Measurements from ENCODE around the gene UNC5C. TPM values are rescaled to one million over a fixed set of nuclear protein-coding genes. Genes with fewer than 3 reads are reported as not detected.

UNC5C gene
- total RNA-seq, 1 donor from 2014 or later, result not detected

DNA sequence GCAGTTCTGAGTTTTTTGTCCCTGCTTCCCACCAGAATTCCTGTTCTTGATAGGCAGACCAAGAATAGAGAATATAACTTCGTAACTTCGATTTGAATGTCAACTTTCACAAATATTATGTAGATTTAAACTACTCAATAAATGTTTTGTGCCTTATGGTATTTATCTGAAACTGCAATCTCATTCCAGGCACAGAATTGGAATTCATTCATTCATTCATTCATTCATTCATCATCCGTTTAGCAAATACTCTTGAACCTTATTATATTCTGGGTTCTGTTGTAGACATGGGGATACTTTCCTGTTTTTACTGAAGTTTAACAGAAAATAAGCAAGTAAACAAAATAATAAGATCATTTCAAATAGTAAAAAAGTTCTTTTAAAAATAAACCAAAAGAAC, 324.4 kb downstream of the UNC5C start:
- intact Hi-C loops (cut with micrococcal nuclease), result no loop called here

DNA sequence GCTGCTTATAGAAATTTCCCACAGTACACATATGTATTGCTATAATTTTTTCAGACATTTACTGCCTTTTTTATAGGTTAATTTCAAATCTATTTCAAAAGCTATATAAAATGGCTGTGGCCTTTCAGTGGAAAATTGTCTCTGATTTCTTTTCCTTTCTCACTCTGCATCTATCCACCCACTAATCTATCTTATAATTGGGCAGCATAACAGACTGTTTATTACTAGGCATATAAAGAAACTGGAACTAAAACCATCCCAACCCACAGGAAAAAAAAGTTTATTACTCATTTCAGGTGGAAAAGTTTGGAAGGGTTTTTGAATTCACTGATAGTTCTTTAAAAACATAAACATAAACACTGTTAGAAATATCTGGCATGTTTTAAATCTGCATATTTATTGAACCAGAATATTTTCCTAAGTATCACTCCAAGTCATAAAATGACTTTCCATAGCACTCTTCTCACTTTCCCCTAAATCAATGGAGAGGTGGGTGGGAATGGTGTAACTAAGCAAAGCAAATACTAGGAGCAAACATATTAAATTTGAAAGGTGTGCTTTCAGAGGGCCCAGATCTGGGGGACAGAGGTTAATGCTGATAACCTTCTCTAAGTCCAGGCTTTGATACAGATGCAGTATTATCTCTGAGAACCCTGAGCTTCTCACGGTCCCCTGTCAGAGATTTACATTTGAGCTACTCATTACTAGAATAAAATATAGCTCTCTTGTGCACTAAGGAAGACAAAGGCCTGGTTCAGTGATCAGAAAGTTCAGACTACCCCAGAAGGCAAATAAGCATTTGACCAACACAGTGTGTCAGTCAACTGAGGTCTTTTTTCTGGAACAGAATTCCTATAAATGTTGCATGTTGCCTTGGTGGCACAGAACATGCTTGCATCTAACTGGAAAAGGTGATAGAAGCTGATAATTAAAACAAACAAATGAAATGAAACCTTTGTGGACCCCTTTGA, 328.3 kb downstream of the UNC5C start:
- intact Hi-C loops (cut with micrococcal nuclease), result no loop called here

DNA sequence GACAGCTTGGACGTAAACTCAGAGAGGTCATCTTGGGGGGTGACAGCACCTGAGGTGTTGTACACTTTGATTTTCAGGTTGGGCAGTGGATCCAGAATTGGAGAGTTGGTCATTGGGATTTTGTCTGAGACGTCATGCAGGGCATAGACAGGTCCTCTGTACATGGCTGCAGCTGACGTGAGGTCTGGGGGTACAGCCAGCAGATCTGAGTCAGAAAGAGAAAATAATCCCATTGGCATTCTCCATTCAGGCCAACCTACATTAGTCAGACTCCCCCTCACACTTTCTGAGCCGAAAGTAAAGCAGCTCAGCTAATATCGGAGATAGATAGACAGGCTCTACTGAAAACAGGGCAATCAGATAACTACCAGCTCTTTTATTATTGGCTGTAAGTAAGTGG, 329.7 kb downstream of the UNC5C start:
- intact Hi-C loops (cut with micrococcal nuclease), result no loop called here

DNA sequence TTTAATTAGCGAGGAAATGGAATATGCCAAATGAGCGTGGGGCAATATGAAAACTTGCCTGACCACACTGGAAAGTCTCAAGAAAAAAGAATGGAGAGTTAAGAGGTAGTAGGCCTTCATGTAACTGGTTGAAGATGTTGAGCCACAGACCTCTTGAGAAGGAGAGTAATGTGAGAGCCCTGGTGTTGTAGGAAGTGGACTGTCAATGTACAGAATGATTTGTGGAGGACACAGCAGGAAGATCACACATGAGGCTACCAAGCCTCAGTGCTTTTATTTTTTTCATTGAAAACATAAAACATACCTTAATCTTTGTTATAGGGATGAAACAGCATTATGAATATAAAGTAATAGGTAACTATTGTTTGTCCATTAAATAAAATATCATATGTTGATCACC, 331.6 kb downstream of the UNC5C start:
- intact Hi-C loops (cut with micrococcal nuclease), result no loop called here

DNA sequence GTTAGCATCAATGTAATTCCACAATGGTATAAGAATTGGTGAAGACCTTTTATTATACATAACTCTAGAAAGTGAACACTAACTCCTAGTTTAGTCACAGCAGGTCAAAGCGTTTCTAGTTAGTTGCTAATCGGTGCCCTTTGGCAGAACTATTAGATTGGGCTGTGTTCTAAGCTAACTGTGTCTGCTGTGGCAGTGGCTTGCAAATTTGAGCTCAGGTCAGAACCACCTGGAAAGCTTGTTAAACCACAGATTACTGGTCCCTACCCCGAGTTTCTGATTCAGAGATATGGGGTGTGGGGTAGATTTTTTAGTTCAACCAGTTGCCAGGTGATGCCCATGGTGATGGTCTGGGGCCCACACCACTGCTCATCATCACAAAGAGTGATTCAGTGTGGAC, 332.1 kb downstream of the UNC5C start:
- intact Hi-C loops (cut with micrococcal nuclease), result no loop called here

DNA sequence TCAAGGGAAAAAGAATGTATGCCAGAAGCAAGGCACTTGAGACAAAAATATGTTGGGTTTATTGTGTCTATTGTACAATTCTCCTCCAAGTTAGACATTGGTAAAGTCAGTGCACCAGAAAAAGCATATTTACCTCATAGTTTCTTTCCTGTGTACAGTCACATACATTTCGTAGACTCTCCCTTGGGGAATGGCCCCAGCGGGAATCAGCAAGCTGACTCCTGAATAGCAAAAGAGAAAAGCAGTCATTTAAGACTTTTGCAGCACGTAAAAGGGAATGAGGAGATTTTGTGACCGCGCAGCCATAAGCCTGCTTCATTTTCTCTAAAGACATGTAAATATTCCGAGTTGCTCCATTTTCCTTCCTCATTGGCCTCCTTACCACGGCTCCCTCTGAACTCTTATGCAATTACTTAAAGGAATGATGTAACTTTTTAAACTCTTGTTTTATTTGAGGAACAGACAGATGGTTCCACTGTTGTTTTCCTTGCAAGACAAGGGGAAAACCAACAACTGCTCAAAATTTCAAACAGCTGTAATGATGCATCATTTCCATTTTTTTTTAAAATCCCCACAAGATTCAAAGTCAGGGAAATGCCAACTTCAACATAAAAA, 332.7 kb downstream of the UNC5C start:
- intact Hi-C loops (cut with micrococcal nuclease), result no loop called here

DNA sequence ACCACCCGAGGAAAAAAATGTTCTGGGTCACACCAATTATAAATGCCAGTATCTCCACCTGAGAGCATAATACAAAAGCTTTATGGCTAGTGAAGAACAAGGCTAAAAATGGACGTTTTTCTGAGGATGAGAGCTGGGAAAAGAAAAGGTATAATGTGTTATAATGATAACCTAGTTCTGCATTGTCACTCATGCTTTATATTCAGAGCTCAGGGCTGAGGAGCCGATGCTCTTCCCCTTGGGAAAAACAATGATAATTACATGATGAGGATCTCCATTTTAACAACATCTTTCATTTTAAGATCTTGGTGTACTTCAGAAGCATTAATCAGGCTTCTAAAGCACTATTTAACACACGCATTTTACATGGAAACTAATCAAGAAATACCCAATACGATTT, 333.7 kb downstream of the UNC5C start:
- intact Hi-C loops (cut with micrococcal nuclease), result no loop called here

DNA sequence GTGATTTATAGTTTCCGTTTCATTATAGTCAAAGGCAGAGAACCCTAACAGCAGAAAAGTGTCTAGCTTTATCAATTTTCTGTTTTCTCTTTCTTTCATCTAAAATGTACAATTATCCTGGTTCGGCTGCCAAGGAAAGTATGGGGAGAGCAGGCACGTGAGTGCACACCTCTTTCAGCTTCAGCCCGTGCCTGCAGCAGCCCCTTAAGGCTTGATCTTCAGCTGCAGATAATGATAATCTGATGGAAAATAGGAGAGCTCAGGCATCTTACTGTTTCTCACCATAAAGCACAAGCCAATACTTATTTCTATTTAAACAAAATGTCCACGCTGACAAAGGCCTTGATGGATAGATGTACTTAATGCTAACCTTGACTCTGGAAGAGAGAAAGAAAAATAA, 334.4 kb downstream of the UNC5C start:
- intact Hi-C loops (cut with micrococcal nuclease), result no loop called here

DNA sequence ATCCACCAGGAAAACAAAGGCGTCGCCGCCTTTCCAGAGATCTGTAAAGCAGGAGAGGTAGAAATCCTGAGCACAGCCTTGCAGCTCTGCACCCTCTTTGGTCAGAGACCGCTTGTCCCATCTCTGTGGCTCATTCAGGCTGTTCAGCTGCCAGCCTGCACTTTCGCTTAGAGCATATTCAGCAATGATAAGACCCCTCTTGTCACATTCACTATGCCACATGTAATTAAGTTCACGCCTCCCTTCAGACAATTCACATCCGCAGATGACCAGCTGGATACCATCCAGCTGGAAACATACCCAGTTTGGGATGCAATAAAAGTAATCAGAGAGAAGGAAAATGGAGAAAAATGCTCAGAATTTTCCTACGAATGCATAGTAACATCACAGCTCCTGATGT, 335.4 kb downstream of the UNC5C start:
- intact Hi-C loops (cut with micrococcal nuclease), result no loop called here

DNA sequence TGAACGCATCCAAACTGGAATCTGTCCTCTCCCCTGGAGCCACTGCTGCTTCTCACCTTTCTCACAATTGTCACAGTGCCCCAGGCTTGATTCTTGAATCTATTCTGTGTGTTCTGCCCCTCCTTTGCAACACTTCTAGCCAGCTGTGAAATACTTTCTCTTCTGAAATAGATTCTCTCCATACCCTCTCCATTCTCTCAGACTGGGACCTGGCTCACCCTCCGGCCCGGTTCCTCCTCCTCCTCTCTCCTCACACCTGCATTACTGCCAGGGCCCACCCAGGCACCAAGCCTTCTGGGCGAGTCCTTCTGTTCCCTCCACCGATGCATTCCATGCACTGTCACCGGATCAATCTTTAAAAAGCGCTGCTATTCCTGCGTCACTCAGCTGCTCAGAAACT, 336.1 kb downstream of the UNC5C start:
- intact Hi-C loops (cut with micrococcal nuclease), result no loop called here

DNA sequence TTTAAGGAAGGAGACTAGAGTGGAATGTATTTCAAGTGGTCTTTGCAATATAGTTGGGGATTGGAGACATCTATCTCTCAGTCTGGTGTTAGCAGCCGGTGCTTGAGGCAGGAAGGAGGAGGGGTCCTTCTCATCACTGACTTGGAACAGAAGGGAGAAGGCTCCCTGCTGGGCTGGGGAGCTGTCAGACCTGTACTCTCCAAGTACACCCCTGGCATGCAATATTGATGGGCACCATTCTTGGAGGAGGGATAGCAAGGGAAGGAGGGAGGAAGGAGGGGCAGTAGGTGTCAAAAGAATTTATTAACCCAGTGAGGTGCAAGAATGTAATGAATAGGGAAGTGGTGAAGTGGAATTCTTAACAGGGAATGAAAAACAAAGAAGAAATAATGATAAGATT, 338.8 kb downstream of the UNC5C start:
- intact Hi-C loops (cut with micrococcal nuclease), result no loop called here

DNA sequence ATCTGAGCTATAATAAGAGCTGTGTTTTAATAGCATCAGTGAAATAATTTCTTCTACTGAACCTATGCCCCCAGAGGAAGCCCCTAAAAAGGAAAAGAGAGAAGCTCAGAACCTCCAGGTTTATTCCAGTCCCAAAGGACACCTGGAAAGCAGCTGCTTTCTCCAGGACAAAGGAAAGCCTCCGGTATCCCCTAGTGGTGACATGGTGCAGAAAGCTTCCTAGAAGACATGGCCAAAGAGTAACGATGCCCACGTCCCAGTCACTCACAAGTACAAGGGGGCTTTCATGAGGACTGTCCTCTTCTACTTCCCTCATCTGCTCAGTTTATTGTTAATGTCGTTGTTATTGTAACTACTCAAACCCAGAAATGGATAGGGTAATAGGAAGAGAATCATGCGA, 343.9 kb downstream of the UNC5C start:
- intact Hi-C loops (cut with micrococcal nuclease), result no loop called here

DNA sequence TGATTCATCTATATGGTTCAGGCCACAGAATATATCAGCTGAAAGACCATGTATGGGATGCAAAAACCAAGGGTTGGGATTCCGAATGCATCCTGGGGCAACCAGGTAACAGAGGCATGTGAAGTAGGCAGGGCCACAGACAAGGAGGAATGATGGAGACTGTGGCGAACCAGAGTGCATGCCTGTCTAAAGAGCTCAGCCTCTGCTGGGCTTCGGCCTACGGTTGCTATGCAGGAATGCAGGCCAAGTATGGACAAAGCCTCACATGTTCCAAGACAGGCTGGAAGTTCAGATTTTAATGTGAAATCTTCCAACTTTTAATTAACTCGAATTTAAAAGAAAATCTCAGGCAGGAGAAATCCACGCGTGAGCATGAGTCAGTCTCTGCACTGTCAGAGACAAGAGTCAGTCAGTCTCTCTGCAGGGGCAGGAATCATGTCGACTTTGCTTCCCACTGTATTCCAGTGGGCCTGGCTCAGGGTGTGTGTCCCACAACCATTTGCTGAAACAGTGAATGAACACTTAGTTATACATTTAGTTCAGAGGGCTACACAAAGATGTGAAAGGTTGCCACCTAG, 344.4 kb downstream of the UNC5C start:
- intact Hi-C loops (cut with micrococcal nuclease), result no loop called here

DNA sequence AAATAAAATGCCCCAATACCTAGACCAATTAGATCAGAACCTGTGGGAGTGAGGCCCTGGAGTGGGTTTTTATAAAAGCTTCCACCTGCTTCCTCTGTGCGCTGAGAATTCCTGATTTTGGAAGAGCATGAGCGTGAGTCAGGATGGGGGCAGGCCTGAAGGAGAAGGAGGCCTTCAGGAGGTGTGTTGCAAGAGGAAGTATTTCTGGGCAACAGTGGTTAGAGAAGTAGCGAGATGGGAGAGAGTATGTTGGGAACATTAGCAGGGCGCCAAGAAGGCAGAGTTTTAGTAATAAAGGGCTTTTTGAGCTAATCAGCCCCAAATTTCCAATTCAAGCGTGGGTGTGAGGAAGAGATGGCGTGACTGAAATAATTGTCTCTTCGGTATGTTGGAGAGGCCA, 349.8 kb downstream of the UNC5C start:
- intact Hi-C loops (cut with micrococcal nuclease), result no loop called here

DNA sequence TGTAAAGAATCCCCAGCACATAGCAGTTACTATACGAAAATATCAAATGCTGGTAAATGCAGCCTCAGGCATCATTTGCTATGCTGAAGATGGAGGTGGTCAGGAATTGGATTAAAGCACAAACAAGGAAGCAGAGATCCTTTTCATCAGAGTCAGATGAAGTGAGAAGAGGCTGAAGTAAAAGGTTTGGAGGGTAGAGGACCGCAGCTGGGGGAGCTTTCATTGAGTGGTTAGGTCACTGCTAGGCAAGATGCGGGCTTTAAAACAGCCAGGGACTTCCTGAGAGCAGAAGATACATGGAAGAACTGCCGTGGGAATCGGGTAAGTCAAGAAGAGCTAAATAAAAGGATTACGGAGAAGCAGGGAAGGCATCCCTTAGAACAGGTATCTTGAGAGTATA, 351.4 kb downstream of the UNC5C start:
- intact Hi-C loops (cut with micrococcal nuclease), result no loop called here

DNA sequence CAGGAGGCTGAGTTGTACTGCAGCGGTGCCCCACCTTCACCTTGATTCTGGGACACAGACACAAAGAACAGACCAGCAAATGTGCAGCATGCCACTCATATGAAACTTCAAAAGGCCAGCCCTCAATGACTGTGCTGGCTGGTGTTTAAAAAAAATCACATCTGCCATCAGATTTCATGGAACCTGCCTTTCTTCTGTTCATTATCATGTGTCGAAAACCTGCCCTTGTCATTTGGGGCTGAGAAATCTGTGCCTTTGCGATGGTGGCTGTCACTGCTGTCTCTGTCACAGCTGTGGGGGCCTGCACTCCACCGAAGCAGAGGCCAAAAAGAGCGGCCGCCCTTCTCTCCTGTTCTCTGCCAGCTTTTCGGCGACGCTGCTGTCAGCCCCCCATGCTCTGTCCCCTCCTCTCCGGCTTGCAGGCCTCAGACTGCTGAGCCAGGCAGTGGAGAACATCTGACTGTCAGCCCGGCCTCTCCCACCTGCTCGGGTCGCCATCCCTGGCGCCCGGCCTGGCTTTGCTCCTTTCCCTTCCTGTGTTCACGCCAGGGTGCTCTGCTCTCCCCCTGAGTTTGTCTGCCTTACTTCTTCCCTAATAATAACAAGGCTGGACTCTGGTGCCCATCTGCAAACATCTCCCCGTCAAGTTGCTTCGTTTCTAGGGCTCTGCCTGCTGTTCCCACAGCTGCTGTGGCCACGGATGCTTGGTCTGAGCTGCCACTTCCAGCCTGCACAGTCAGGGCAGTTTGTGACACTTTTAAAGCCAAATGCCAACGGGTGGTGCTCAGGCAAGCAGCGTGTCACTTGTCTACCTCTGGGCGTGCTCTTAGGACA, 355.2 kb downstream of the UNC5C start:
- intact Hi-C loops (cut with micrococcal nuclease), result no loop called here

DNA sequence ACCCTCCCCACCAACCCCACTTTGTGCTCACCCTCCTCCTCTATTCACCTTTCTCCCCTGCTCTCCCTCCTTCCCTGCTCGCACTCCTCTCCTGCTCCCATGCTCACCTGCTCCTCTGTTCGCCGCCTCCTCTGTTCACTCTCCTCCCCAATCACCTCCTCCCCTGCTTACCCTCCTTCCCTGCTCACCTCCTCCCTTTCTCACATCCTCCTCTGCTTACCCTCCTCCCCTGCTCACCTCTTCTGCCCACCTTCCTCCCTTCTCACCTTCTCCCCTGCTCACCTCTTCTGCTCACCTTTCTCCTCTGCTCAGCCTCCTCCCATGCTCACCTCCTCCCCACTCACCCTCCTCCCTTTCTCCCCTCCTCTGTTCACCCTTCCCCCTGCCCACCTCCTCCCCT, 357.2 kb downstream of the UNC5C start:
- intact Hi-C loops (cut with micrococcal nuclease), result no loop called here

DNA sequence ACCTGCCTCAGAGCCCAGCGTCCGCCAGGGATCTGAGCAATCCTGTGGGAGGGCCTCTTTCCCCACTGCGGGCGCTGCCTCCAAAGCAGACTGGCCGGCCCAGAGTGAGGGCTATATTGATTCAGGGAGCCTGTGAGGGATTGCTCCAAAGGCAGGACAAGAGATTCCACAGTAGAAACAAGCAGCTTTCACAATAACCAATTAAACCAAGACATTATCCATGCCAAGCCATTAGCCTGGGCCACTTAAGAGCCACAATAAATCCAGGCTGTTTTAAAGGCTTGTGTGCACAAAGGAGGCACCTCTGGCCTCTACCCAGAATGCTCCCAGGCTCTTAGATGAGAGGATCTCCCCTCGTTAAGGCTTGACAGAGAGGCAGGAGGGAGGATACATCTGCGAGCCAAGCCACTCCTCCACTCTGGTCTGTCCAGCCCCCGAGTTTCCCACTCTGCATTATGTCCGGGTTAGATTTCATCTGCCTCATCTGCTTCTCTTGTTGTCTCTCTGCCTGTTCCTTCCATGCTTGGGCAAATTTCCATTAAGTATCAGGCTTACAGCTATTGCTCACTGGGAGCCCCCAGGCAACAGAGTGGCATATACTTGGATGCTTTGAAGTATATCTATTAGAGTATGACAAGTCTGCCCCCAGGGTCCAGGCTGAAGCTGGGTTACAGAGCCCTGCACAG, 357.9 kb downstream of the UNC5C start:
- intact Hi-C loops (cut with micrococcal nuclease), result no loop called here

DNA sequence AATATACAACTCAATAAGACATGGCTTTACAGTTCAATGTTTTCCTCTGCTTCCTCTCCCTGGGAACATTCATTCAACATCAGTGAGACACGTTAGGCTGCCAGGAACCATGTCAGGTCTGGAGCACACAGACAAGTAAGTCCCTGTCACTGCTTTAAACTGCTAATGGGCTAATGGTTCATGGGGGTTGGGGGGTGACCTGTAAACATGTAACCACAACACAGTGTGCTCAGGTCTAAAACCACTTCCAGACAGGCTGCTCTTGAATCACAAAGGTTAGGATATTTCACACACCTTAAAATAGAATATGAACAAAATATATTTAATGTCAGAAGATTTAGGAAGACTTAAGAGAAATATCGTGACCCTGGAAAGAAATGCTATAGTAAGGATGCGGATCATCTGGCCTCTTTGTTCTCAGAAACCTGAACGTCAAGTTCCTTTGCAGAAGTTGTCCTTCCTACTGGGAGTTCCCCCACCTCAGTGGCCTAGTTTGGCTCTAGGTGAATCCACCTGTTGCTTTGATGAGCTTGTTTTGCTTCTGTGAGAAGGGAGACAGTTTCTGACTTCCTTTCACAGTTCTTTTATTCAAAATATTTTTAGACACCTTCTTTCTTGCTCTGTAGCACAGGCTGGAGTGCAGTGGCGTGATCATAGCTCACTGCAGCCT, 359.9 kb downstream of the UNC5C start:
- intact Hi-C loops (cut with micrococcal nuclease), result no loop called here

DNA sequence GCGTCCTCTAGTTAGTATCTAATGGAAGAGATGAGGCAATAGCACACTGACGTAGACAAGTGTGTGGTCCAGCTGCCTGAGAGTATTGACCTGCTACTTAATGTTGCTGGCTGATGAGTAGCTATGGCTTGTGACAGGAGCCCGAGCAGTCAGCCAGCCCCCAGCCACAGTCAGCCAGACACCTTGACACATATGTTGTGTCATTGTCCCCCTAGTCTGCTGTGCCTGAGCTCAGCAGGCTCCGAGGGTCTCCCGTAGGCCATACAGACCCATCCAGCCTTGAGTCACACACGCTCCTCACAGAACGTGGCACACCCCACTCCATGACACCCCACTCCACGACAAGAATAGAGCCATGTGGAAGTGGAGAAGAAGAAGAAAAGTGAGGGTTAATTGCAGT, 362.1 kb downstream of the UNC5C start:
- intact Hi-C loops (cut with micrococcal nuclease), result no loop called here

Measured in T-helper 1 cell treated with Interleukin-12 subunit alpha and Interleukin-12 subunit beta and Interleukin-4 antibody, amounts not matched to agents 30 ng/mL and 1 ng/mL, for 36 hours (primary cell).